Measurements from ENCODE around the gene RNF220.
"Not testable (repeated sequence)": the region's sequence is repeated elsewhere in the genome, so short reads cannot be mapped to it uniquely, and the experiment has no call there.

RNF220 gene

GRCh38 chr1:44549510-44549909, 144.5 kb downstream of the RNF220 start:
- no peak for DNase-seq (ENCODE audit: low spot score)

DNA sequence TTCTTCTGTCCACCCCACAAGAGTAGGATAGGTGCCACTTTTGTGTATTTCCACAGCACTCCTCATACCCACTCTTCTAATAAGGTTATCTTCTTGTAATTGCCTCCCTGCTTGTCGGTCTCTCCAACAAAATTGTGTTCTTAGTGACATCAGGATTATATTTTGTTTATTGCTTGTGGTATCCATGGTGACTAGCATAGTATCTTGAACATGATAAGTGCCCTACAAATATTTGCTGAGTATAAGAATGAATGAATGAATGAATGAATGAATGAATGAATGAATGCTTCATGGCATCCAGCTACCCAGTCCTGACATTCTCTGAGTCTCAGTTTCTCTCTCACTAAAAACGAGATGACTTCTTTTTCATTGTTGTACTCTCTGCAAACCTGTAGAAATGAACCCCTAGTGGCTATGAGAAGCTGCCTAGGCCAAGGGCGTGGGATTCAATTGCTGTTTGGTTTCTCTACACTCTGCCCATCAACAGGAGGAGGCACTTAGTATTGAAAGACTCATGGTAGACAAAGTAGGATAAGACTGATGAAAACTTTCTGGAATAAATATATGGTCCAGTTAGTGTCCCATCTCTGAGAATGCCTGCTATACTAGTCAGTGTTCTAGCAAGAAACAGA, 148.2 kb downstream of the RNF220 start:
- DNase-seq (ENCODE audit: low spot score): no peak

- peak; percentile 49 for DNase-seq (ENCODE audit: low spot score)
These were observed 148.7 kb downstream of the RNF220 start for GRCh38 chr1:44553771-44554170.

DNA sequence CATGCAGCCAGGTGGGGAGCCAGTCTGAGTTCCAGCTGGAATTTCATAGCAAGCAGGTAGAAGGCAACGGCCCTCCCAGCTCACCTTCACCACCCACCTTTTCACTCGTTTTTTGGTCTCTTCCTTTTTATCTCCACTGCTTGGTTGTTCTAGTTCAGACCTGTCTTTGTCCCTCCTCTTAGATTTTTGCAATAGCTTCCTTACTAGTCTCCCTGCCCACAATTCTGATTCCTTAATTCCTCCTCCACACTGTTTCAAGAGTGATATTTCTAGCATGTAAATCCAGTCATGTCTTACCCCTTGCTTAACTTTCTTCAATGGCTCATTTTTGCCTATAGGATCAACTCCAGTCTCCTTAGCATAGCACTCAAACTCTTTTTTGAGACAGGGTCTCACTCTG, 149.7 kb downstream of the RNF220 start:
- no peak for DNase-seq (ENCODE audit: low spot score)

- DNase-seq (ENCODE audit: low spot score): no peak
These were observed 152.7 kb downstream of the RNF220 start for GRCh38 chr1:44557778-44558177.

DNA sequence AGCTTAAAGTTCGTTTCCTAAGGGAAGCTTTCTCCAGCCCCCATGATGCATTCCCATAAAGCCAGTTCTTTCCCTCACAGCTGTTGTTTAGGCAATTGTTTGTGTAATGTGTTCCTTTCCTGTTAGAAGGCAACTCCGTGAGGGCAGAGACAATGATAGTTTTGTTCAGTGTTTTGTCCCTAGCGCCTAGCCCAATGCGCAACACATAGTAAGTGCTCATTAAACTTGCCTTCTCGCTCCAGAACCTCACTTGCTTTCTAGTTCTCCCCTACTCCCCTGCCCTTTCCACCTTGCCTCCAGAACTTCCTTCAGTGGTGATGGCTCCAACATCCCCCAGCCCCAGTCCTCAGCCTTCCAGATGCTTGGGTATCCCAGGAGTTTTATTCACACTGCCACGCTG, 153.8 kb downstream of the RNF220 start:
- DNase-seq (ENCODE audit: low spot score): no peak

DNA sequence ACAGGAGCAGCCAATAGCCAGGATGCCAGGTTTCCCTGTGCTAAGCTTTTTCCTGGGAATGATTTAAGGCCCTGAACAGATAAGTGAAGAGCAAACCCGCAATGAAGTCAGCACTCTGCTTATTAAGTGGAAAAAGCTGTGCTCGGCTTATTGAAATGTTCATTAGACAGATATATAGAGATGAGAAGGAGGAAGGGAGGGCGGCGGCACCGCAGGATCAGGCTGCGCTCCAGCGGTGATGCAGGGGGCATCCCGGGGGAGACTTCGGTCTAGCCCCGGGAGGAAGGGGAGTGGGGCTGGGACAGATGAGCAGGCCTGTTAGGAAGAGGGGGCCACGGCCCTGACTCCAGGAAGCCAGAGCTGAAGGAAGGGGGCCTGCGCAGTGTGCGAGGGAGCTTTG, 154.3 kb downstream of the RNF220 start:
- DNase-seq (ENCODE audit: low spot score): no peak

- DNase-seq (ENCODE audit: low spot score): no peak
These were observed 154.9 kb downstream of the RNF220 start for GRCh38 chr1:44559913-44560312.

GRCh38 chr1:44560696-44561095, 155.6 kb downstream of the RNF220 start:
- not testable (repeated sequence) for DNase-seq (ENCODE audit: low spot score)

- DNase-seq (ENCODE audit: low spot score): no peak
These were observed 160.2 kb downstream of the RNF220 start for GRCh38 chr1:44565259-44565750.

GRCh38 chr1:44565833-44566232, 160.8 kb downstream of the RNF220 start:
- DNase-seq (ENCODE audit: low spot score): no peak

DNA sequence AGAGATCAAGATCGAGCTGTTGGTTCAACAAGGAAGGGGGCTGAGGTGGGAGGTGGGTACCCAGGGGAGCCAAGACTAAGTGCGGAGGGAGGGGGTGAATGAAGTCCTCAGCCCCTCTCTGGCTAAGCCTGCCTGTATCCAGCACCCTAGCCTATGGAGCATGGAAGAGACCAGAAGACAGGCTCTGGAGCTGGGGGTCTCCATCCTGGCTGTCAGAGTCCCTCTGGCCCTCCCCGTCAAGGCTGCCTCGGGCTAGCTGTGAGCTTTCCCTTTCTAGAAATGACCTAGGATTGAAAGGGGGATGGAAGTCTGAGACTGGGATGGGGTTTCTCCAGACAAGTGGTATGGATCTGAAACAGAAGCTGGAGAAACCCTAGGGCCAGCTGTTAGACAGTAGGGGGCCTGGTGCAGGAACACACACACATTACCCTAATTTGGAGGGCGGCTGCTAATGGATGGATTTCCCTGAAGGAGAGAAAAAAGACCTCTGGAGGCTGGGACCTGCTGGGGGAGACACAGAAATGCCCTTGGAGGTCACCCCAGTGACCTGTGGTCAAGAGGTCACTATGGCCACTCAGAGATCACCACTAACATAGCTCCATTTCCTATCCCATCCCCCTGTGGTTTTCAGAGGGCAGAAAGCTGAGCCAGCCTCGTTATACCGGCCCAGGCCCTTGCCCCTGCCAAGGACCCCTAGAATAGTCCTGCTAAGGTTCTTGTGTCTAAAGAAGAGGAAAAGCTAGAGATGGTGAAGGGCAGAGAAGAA, 161.4 kb downstream of the RNF220 start:
- no peak for DNase-seq (ENCODE audit: low spot score)

GRCh38 chr1:44568128-44568900, 163.3 kb downstream of the RNF220 start:
- peak; percentile 68 for DNase-seq (ENCODE audit: low spot score)

GRCh38 chr1:44569491-44569890, 164.4 kb downstream of the RNF220 start:
- no peak for DNase-seq (ENCODE audit: low spot score)

DNA sequence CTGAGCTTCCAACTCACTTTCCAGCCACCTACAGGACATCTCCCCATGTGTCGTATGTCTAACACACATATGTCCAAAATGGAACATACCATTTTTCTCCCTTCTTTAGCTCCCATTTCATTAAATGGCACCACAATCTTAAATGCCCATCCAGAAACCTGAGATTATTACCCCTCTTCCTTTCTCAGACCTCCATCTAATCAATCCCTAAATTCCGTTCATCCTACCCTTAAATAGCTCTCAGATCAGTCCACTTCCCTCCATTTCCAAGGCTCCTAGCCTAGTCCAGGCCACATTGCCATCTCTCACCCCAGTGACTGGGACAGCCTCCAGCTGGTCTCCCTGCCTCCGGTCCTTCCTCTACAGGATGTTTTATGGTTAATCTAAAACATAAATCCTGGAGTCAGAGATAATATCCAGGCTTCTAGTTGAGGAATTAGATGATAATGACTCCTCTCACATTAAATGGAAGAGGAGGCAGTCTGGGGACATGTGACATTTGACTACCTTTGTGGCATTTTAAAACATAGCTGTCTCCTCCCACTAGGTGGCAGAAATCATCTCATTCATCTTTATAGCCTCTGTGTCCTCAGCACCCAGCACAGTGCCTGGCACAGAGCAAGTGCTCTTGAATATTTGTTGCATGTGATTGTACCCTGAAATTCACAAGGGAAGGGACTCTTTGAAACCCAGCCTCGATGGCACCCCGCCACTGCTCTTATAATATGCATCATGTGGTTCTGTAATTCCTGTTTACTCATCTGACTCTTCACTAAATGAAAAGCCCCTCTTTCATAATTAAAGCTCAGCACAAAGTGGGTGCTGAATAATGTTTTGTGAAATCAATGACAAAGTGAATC, 166.9 kb downstream of the RNF220 start:
- DNase-seq (ENCODE audit: low spot score): peak; percentile 28

GRCh38 chr1:44572572-44572879, 167.5 kb downstream of the RNF220 start:
- DNase-seq (ENCODE audit: low spot score): no peak

GRCh38 chr1:44575396-44575795, 170.3 kb downstream of the RNF220 start:
- no peak for DNase-seq (ENCODE audit: low spot score)

- DNase-seq (ENCODE audit: low spot score): no peak
These were observed 171.5 kb downstream of the RNF220 start for GRCh38 chr1:44576456-44577150.

GRCh38 chr1:44581205-44581604, 176.2 kb downstream of the RNF220 start:
- no peak for DNase-seq (ENCODE audit: low spot score)

- DNase-seq (ENCODE audit: low spot score): peak; percentile 32
These were observed 179.1 kb downstream of the RNF220 start for GRCh38 chr1:44584167-44584566.

- DNase-seq (ENCODE audit: low spot score): no peak
These were observed 180.4 kb downstream of the RNF220 start for GRCh38 chr1:44585315-44585920.

Measured in SW480 (cell line).